ENCODE measurements around the gene ZFP62. TPM values are rescaled to one million over a fixed set of nuclear protein-coding genes. Genes with fewer than 3 reads are reported as not detected.

ZFP62 gene
- total and polyA plus RNA-seq, 2 of the 4 experiments (the other 2 are of a cell fraction), result 8.2 to 20.3 TPM

GRCh38 chr5:180802325-180803180 lies 58.5 kb downstream of the ZFP62 start, which contains the start of gene MGAT1:
TSS of gene MGAT1 (minus strand) at chr5:180802806. CDS start at chr5:180792971, 9,835 bp downstream.
- Histone ChIP-seq H2BK15ac (ENCODE audit: low read depth, low read length) (peak within 1 kb of the TSS; percentile 10; the same call in 2 of the 3 replicates), H4K91ac (ENCODE audit: insufficient read depth, low read depth, low read length) (peak within 1 kb of the TSS; percentile 96), H3K4me1 (ENCODE audit: control insufficient read depth, insufficient read depth, low read length) (peaks cover 37% of the 10 kb centered on the region), H3K9ac (ENCODE audit: low read depth, low read length) (peak within 1 kb of the TSS; percentile 99), H2BK20ac (ENCODE audit: low read depth, low read length) (peak within 1 kb of the TSS; percentile 33; the same call in 1 of the 2 replicates), H3K4me2 (ENCODE audit: low read depth, low read length) (peak within 1 kb of the TSS; percentile 100), H4K8ac (ENCODE audit: low read depth in 2 of 2, low read length in 2 of 2) (peak within 1 kb of the TSS; percentile 90 to 94), H3K9me3 (ENCODE audit: control insufficient read depth, insufficient read depth, low read length) (no peaks in the 10 kb centered on the region), H3K36me3 (ENCODE audit: control insufficient read depth, insufficient read depth, low read length) (peaks cover 22% of the 10 kb centered on the region), H3K79me1 (ENCODE audit: low read depth in 1 of 2, low read length in 2 of 2) (peaks cover 21 to 62% of the 10 kb centered on the region in 2 experiments), H2AK9ac (replicated peaks; ENCODE audit: low read depth, low read length, poor library complexity) (peak within 1 kb of the TSS; percentile 99), H2AK5ac (ENCODE audit: low read depth, low read length) (peak within 1 kb of the TSS; percentile 93), H3K27me3 (ENCODE audit: control insufficient read depth, insufficient read depth, low read length) (no peaks in the 10 kb centered on the region), H3K4ac (ENCODE audit: low read depth, low read length) (peak within 1 kb of the TSS; percentile 95), H2BK120ac (ENCODE audit: low read depth, low read length) (peak within 1 kb of the TSS; percentile 63), H3K23ac (ENCODE audit: low read depth, low read length) (peak within 1 kb of the TSS; percentile 96), H4K20me1 (ENCODE audit: insufficient read depth, low read length) (peaks cover 45% of the 10 kb centered on the region), H3K9me1 (ENCODE audit: insufficient read depth, low read length) (peaks cover 27% of the 10 kb centered on the region), H2AFZ (replicated peaks; ENCODE audit: low read length, poor library complexity) (peak within 1 kb of the TSS; percentile 92), H2BK5ac (ENCODE audit: low read depth, low read length, poor library complexity, severe bottlenecking) (peak within 1 kb of the TSS; percentile 99), H3K18ac (ENCODE audit: low read depth, low read length) (peak within 1 kb of the TSS; percentile 52), H3K56ac (ENCODE audit: extremely low read depth, insufficient read depth, low read length) (peak within 1 kb of the TSS; percentile 83), H4K5ac (ENCODE audit: low read depth, low read length) (peak within 1 kb of the TSS; percentile 93), H3K14ac (replicated peaks; ENCODE audit: low read depth, low read length) (peak within 1 kb of the TSS; percentile 94), H3K27ac (ENCODE audit: insufficient read depth, low read length) (peak within 1 kb of the TSS; percentile 99), H3K4me3 (ENCODE audit: insufficient read depth, low read depth, low read length) (peak within 1 kb of the TSS; percentile 96)
- intact Hi-C loops (cut with micrococcal nuclease), result loop anchor here (1.0 to 5.0 kb wide), 2 partner anchors 60 to 421 kb away; partner anchors contain the start of genes TRIM41 and ZFP62
- peak; percentile 83 for DNase-seq
- in situ Hi-C loops (cut with MboI; ENCODE audit: low sequenced_read_pairs), result loop anchor here (10.0 kb wide), 2 partner anchors 382 to 452 kb away; no protein-coding TSS in a partner anchor
- TF ChIP-seq POLR2A (IDR thresholded peaks at IDR 0.05; ENCODE audit: low read depth, low read length), result peak; percentile 96
- peak; percentile 4; the same call in 1 of the 2 replicates for TF ChIP-seq USF2 (IDR thresholded peaks at IDR 0.05; ENCODE audit: low read depth, low read length)
- peak; percentile 61; the same call in 1 of the 2 replicates for TF ChIP-seq MXI1 (IDR thresholded peaks at IDR 0.05; ENCODE audit: borderline replicate concordance, low read depth, low read length)
- peak; percentile 92 for TF ChIP-seq CEBPB (IDR thresholded peaks at IDR 0.05; ENCODE audit: low read depth, low read length)
- TF ChIP-seq MAZ (IDR thresholded peaks at IDR 0.05; ENCODE audit: borderline replicate concordance, low read depth, low read length), result peak; percentile 77
- TF ChIP-seq RFX5 (IDR thresholded peaks at IDR 0.05; ENCODE audit: low read depth, low read length), result no peak
- TF ChIP-seq, protein P1, sequence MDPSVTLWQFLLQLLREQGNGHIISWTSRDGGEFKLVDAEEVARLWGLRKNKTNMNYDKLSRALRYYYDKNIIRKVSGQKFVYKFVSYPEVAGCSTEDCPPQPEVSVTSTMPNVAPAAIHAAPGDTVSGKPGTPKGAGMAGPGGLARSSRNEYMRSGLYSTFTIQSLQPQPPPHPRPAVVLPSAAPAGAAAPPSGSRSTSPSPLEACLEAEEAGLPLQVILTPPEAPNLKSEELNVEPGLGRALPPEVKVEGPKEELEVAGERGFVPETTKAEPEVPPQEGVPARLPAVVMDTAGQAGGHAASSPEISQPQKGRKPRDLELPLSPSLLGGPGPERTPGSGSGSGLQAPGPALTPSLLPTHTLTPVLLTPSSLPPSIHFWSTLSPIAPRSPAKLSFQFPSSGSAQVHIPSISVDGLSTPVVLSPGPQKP (IDR thresholded peaks at IDR 0.05; ENCODE audit: borderline replicate concordance, low read depth, low read length), result no peak
- dilution Hi-C loops (cut with HindIII; ENCODE audit: low sequenced_read_pairs, unreplicated experiment), result no loop called here
- 3% methylated on average over 12 of the region's 87 CpGs; no CpG with 5 or more reads in 1 of the 2 experiments for WGBS, 2 experiments (ENCODE audit: extremely low coverage in 2 of 2, insufficient read length in 1 of 2)
- no TSS peak for BruUV-seq (replicated peaks)
- POLR2A ChIA-PET (ENCODE audit: unreplicated experiment), result interaction anchor here (1.0 kb wide), 1 partner anchor 29 kb away, joined by 3 read pairs; no protein-coding TSS in a partner anchor
- CTCF ChIA-PET, result interaction anchor here (0.6 to 1.1 kb wide), 3 partner anchors 20 to 452 kb away, joined by 3 read pairs; no protein-coding TSS in a partner anchor
- ATAC-seq (ENCODE audit: low read depth), result peak; percentile 88

Data from IMR-90 (cell line).